Right atrium auricular region (tissue), 2 donors: ENCODE data around the gene ELMO1. TPM values are rescaled to one million over a fixed set of nuclear protein-coding genes. Genes with fewer than 3 reads are reported as not detected.

Experiments
- DNase-seq: peaks from one replicate; pipeline ENCODE4 v3.0.0-alpha.2; 2019; ENCODE audit warnings: low spot score
- H3K27ac ChIP-seq, 2 donors: fragments of 200-600 bp; sonication (generic); 1 replicate in 1 of 2; 2 replicates in 1 of 2; pipeline ENCODE4 v1.5.1; 2016 to 2019
- H3K27me3 ChIP-seq, 2 donors: fragments of 200-600 bp; sonication (generic); one replicate each; pipeline versions ENCODE4 v1.5.1 to v1.6.0; 2017 to 2019
- H3K36me3 ChIP-seq: fragments of 200-600 bp; sonication (generic); one replicate; pipeline ENCODE4 v1.5.1; 2016
- H3K4me1 ChIP-seq, 2 donors: fragments of 200-600 bp; sonication (generic); one replicate each; pipeline versions ENCODE4 v1.5.1 to v1.6.0; 2017 to 2019
- H3K4me3 ChIP-seq, 2 donors: fragments of 200-600 bp; sonication (generic); 1 replicate in 1 of 2; 2 replicates in 1 of 2; pipeline ENCODE4 v1.5.1; 2017 to 2019; ENCODE audit warnings: mild to moderate bottlenecking in 1 of 2, moderate library complexity in 1 of 2
- H3K9me3 ChIP-seq, 2 donors: fragments of 200-600 bp; sonication (generic); one replicate each; pipeline ENCODE4 v1.5.1; 2019
- total RNA-seq, 2 donors: library from RNA; depleted of rRNA; stranded (reverse); fragments of >200 nt; gene quantifications; one replicate each; pipeline ENCODE4 v1.1.0, GENCODE V29; 2016
- TF ChIP-seq, protein P1 (sequence below), 2 donors: fragments of 200-600 bp; sonication (generic); IDR thresholded peaks; one replicate each; pipeline ENCODE4 v1.5.1; 2019; ENCODE audit warnings: antibody characterized with exemption in 2 of 2

The ELMO1 gene
- total RNA-seq, 2 donors from 2014 or later = 24.4 to 45.1 TPM

DNA sequence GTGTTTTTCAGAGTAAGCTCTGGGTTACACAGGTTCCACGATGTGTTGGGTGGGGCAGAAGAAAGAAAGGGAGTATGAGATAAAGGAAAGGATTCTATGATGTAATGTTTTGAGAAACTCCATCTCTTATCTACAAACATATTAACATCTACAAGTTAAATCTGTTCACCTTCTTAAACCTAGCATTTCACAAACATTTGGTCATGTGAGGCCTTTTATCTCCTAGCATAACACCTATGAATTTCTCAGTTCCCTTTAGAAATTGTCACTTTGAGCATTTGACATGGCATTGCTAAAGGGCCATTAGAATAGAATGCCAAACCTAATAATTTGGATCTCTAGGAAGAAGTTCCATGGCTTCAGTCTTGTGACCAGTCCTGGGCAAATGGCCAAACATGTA lies 507.3 kb downstream of the ELMO1 start:
- TF ChIP-seq, protein P1, sequence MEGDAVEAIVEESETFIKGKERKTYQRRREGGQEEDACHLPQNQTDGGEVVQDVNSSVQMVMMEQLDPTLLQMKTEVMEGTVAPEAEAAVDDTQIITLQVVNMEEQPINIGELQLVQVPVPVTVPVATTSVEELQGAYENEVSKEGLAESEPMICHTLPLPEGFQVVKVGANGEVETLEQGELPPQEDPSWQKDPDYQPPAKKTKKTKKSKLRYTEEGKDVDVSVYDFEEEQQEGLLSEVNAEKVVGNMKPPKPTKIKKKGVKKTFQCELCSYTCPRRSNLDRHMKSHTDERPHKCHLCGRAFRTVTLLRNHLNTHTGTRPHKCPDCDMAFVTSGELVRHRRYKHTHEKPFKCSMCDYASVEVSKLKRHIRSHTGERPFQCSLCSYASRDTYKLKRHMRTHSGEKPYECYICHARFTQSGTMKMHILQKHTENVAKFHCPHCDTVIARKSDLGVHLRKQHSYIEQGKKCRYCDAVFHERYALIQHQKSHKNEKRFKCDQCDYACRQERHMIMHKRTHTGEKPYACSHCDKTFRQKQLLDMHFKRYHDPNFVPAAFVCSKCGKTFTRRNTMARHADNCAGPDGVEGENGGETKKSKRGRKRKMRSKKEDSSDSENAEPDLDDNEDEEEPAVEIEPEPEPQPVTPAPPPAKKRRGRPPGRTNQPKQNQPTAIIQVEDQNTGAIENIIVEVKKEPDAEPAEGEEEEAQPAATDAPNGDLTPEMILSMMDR (IDR thresholded peaks at IDR 0.05) = no peak
- H3K27me3 ChIP-seq = no peaks in the 10 kb centered on the region
- DNase-seq = no peak
- H3K9me3 ChIP-seq = peaks cover 18 to 61% of the 10 kb centered on the region in 2 donors
- H3K4me3 ChIP-seq = no peak overlapping the region
- H3K27ac ChIP-seq = no peak overlapping the region
- H3K4me1 ChIP-seq = no peaks in the 10 kb centered on the region
- H3K36me3 ChIP-seq = no peaks in the 10 kb centered on the region

DNA sequence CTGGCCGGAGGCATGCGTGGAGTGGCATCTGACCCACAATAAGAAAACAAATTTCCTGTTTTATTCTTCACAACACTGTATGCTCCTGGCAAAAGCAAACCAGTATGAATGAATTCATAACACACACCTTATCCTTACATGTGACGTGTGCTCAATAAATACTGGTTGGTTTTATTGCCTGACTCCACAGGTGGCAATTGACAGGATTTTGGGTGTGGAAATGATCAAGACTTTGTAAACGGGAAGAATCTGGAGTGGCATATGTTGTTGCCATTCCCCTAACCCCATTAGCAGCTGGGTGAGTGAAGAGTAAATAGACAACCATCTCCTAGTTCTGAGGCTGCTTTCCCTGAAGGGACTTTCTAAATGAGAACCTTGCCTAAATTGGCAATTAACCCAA lies 508.8 kb downstream of the ELMO1 start:
- Histone ChIP-seq H3K36me3 (no peaks in the 10 kb centered on the region), H3K4me3 (no peak overlapping the region), H3K4me1 (no peaks in the 10 kb centered on the region), H3K27ac (no peak overlapping the region), H3K27me3 (no peaks in the 10 kb centered on the region), H3K9me3 (peaks cover 18 to 74% of the 10 kb centered on the region in 2 donors)
- TF ChIP-seq, protein P1 (IDR thresholded peaks at IDR 0.05) = no peak
- no peak for DNase-seq

DNA sequence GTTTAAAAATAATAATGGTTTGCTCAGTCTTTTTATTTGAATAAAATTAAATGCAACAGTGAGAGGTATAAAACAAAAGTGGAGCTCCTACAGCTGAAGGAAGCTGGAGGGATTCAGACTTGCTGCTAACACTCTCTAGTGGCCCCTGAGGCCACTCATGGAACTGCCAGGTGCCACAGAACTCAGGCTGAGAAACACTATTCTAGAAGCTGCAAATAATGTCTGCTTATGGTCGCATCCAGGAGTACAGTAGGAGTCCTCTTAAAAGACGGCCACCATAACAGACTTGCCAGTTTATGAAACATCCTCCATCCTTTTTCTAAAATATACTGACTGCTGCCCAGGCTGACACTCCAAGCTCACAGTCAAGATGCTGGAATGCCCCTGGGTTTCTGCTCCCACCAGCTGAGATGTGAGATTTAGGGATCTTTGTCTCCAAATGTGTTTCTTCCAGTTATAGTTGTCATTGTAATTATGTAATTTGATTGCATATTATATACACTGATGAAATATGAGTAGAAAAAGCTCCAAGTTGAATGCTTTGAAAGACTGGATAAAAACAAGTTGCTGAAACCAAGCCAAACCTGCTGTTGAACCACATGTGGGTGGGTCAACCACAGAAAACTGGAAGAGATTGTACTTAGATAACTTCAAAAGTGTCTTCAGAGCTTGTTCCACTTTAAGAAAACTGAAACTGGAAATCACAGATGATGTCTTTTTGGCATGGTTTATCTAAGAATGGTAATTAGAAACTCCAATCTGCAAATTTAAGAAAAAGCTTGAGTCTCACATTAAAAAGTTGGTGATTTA lies 510.7 kb downstream of the ELMO1 start:
- Histone ChIP-seq H3K9me3 (peaks cover 18 to 72% of the 10 kb centered on the region in 2 donors), H3K36me3 (no peaks in the 10 kb centered on the region), H3K4me1 (no peaks in the 10 kb centered on the region), H3K27me3 (no peaks in the 10 kb centered on the region), H3K4me3 (no peak overlapping the region), H3K27ac (no peak overlapping the region)
- no peak for DNase-seq
- TF ChIP-seq, protein P1 (IDR thresholded peaks at IDR 0.05) = no peak

DNA sequence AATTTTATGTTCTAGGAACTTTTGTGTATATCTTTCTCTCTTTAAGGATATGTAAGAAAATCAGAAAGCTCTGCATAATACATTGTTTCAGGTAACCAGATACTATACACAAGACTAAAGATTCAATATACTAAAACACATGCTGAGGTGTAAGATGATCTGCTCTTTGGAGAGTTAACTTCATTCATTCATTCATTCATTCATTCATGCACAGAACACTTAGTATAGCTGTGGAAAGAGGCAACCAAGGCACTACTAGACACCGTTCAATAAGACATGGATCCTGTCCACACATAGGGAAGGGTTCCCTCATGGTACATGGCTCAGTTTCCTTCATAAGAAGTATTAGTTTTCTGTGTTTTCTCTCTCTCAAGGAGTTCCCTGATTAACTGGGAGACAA lies 516.8 kb downstream of the ELMO1 start:
- Histone ChIP-seq H3K36me3 (no peaks in the 10 kb centered on the region), H3K4me3 (no peak overlapping the region), H3K4me1 (no peaks in the 10 kb centered on the region), H3K9me3 (peaks cover 0 to 19% of the 10 kb centered on the region in 2 donors), H3K27ac (no peak overlapping the region), H3K27me3 (no peaks in the 10 kb centered on the region)
- no peak for DNase-seq
- TF ChIP-seq, protein P1 (IDR thresholded peaks at IDR 0.05) = no peak

DNA sequence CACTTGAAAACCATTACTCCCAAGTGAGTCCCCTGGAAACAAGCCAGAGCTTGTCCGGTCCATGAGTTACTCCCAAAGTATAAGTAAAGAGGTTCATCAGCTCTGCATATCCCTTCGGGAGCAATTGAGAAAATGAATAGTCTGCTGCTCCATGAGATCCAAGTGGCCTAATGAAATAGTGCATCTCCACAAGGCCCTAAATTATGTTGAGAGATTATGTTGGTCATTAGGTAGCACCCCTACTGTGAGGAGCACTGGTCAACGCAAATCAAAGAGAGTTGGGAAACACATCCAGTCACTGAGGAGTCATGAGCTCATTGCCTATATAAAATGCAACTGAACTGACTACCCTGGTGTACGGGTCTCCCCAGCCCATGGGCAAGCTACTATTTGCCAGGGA lies 518.9 kb downstream of the ELMO1 start:
- Histone ChIP-seq H3K4me3 (no peak overlapping the region), H3K27me3 (no peaks in the 10 kb centered on the region), H3K27ac (no peak overlapping the region), H3K36me3 (no peaks in the 10 kb centered on the region), H3K4me1 (no peaks in the 10 kb centered on the region), H3K9me3 (no peaks in the 10 kb centered on the region)
- no peak for DNase-seq
- TF ChIP-seq, protein P1 (IDR thresholded peaks at IDR 0.05) = no peak

DNA sequence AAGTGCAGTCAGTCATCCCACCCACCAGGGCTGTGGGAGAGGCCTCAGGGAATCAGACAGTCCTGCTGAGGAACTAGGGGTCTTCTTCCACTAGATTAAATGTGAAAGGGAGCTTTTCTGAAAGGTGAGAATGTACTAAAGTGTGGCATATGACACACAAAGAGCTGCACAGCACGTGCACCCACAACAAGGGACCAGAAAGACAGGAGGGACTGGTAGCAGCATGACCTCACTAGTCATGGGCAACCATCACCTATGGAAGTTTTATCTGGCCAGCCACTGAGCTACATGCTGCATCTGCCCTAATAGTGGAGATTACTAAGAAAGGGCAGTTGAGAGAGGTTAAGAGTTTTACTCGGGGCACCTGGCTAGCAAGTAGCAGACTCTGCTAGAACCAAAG lies 519.9 kb downstream of the ELMO1 start:
- TF ChIP-seq, protein P1 (IDR thresholded peaks at IDR 0.05) = no peak
- Histone ChIP-seq H3K36me3 (no peaks in the 10 kb centered on the region), H3K4me1 (peaks cover 0 to 4% of the 10 kb centered on the region in 2 donors), H3K9me3 (no peaks in the 10 kb centered on the region), H3K4me3 (no peak overlapping the region), H3K27ac (no peak overlapping the region), H3K27me3 (no peaks in the 10 kb centered on the region)
- no peak for DNase-seq
